OCI-LY3 (cell line): ENCODE measurements around the gene PEAK1.
"Not testable (repeated sequence)": the region's sequence is repeated elsewhere in the genome, so short reads cannot be mapped to it uniquely, and the experiment has no call there.

Experiments used
- H2AFZ ChIP-seq: fragments of 200-600, 300-600 bp; shearing (Covaris generic); 2 replicates; pipeline ENCODE4 v1.6.0; 2014; ENCODE audit warnings: antibody characterized with exemption, low read depth, low read length
- H3K27ac ChIP-seq: fragments of 200-600, 300-600 bp; sonication (generic); 2 replicates; pipeline ENCODE4 v1.5.1; 2014; ENCODE audit warnings: mild to moderate bottlenecking, low read length, moderate library complexity, mixed read lengths
- H3K27me3 ChIP-seq: fragments of 200-600, 300-600 bp; sonication (generic); 2 replicates; pipeline ENCODE4 v1.6.1; 2014; ENCODE audit warnings: low read depth, low read length, mixed read lengths
- H3K36me3 ChIP-seq: fragments of 200-600, 300-600 bp; sonication (generic); replicated peaks from 2 replicates; pipeline ENCODE3; 2014; ENCODE audit warnings: low read depth, low read length, mixed read lengths
- H3K4me1 ChIP-seq: fragments of 300-600, 200-600 bp; sonication (generic); 2 replicates; pipeline ENCODE4 v1.6.1; 2014; ENCODE audit warnings: low read length, mixed read lengths
- H3K4me2 ChIP-seq: fragments of 200-600, 300-600 bp; sonication (generic); 2 replicates; pipeline ENCODE4 v1.6.1; 2014; ENCODE audit warnings: low read length, mixed read lengths
- H3K4me3 ChIP-seq: fragments of 300-600, 200-600 bp; sonication (generic); 2 replicates; pipeline ENCODE4 v1.5.1; 2014; ENCODE audit warnings: antibody characterized with exemption, mild to moderate bottlenecking, low read length, moderate library complexity
- H3K79me2 ChIP-seq: fragments of 300-600, 200-600 bp; shearing (Covaris generic); 2 replicates; pipeline ENCODE4 v1.6.1; 2014; ENCODE audit warnings: mild to moderate bottlenecking, low read length, mixed read lengths
- H3K9ac ChIP-seq: fragments of 300-600, 200-600 bp; shearing (Covaris generic); 2 replicates; pipeline ENCODE4 v1.6.0; 2014; ENCODE audit warnings: mild to moderate bottlenecking, low read length, moderate library complexity
- H3K9me3 ChIP-seq: fragments of 200-600, 300-600 bp; shearing (Covaris generic); 2 replicates; pipeline ENCODE4 v1.6.1; 2014; ENCODE audit warnings: low read length, mixed read lengths; ENCODE audit not compliant: insufficient read depth
- H4K20me1 ChIP-seq: fragments of 200-600, 300-600 bp; sonication (generic); 2 replicates; pipeline ENCODE4 v1.6.1; 2016; ENCODE audit warnings: low read length, mixed read lengths; ENCODE audit not compliant: insufficient read depth
- EZH2phosphoT487 ChIP-seq: fragments of 200-600 bp; shearing (Covaris generic); IDR thresholded peaks from 2 replicates; pipeline ENCODE4 v1.6.1; 2018; ENCODE audit warnings: antibody characterized with exemption, mixed run types, low read depth
- TF ChIP-seq, protein P1 (sequence below): fragments of 200-600, 300-600 bp; sonication (generic); IDR thresholded peaks from 2 replicates; pipeline ENCODE4 v1.5.1; 2014; ENCODE audit warnings: antibody characterized with exemption, low read length, low read depth

The PEAK1 gene

DNA sequence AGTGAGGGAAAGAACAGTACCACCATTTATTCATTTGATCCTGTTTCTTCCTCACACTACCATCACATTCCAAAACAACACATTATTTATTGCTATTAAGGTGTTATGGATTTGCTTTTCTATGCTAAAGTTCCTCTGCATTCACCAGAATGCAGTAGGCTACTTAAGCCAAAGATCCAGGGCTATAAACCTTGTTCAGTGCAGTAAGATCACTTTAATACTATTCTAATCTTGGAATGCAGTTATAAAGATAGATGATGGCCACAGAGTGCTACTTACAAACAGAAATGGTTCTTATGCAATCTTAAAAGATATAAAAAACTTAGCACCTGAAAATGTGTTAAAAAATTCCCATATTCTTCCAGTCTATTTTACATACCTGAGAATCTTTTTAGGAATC lies 241.5 kb downstream of the PEAK1 start:
- H3K27me3 ChIP-seq = no peaks in the 10 kb centered on the region
- no peak overlapping the region for H3K9ac ChIP-seq
- no peaks in the 10 kb centered on the region for H3K9me3 ChIP-seq
- H3K27ac ChIP-seq = no peak overlapping the region
- H3K4me1 ChIP-seq = peaks cover 40% of the 10 kb centered on the region
- no peaks in the 10 kb centered on the region for H4K20me1 ChIP-seq
- peaks cover 5% of the 10 kb centered on the region for H3K36me3 ChIP-seq
- H3K79me2 ChIP-seq = peaks cover 6% of the 10 kb centered on the region
- TF ChIP-seq, protein P1, sequence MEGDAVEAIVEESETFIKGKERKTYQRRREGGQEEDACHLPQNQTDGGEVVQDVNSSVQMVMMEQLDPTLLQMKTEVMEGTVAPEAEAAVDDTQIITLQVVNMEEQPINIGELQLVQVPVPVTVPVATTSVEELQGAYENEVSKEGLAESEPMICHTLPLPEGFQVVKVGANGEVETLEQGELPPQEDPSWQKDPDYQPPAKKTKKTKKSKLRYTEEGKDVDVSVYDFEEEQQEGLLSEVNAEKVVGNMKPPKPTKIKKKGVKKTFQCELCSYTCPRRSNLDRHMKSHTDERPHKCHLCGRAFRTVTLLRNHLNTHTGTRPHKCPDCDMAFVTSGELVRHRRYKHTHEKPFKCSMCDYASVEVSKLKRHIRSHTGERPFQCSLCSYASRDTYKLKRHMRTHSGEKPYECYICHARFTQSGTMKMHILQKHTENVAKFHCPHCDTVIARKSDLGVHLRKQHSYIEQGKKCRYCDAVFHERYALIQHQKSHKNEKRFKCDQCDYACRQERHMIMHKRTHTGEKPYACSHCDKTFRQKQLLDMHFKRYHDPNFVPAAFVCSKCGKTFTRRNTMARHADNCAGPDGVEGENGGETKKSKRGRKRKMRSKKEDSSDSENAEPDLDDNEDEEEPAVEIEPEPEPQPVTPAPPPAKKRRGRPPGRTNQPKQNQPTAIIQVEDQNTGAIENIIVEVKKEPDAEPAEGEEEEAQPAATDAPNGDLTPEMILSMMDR = no peak
- TF ChIP-seq EZH2phosphoT487 = no peak
- H3K4me2 ChIP-seq = no peak overlapping the region
- no peak overlapping the region for H3K4me3 ChIP-seq
- H2AFZ ChIP-seq = no peak overlapping the region

DNA sequence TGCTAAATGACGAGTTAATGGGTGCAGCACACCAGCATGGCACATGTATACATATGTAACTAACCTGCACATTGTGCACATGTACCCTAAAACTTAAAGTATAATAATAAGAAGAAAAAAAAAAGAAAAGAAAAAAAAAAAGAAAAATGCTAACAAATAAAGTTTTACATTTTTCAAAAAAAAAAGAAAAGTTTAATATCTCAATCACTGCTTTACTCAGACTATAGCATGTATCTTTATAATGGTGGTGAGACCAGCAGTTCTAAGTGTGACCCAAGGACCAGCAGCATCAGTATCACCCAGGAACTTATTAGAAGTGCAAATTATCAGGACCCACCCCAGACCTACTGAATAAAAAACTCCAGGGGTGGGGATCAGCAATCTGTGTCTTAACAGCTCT lies 243.8 kb downstream of the PEAK1 start:
- not testable (repeated sequence) for H4K20me1 ChIP-seq, H3K36me3 ChIP-seq, H3K9me3 ChIP-seq, H3K27me3 ChIP-seq, H3K4me3 ChIP-seq, H3K27ac ChIP-seq, H2AFZ ChIP-seq, H3K79me2 ChIP-seq, H3K4me2 ChIP-seq, H3K9ac ChIP-seq
- peaks cover 17% of the 10 kb centered on the region for H3K4me1 ChIP-seq

DNA sequence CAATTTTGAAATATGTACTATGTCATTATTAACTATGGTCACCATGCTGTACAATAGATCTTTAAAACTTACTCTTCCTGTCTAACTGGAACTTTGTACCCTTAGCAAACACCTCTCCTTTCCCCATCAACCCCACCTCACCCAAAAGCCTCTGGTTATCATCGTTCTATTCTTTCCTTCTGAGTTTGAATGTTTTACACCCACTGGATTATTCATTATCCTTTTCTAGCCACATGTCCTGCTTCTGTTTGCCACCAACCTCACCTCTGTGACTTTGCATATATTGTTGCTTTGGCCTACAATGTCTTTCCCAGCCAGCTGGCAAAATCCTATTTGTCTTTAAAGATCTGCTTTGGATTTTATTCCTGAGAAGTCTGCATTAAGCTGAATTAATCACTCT lies 246.4 kb downstream of the PEAK1 start:
- Histone ChIP-seq H3K9me3 (no peaks in the 10 kb centered on the region), H3K27me3 (no peaks in the 10 kb centered on the region), H3K9ac (no peak overlapping the region), H2AFZ (no peak overlapping the region), H3K36me3 (no peaks in the 10 kb centered on the region), H3K4me1 (no peaks in the 10 kb centered on the region; the same call in 1 of the 2 replicates), H3K27ac (no peak overlapping the region), H3K4me3 (no peak overlapping the region), H4K20me1 (no peaks in the 10 kb centered on the region), H3K79me2 (no peaks in the 10 kb centered on the region), H3K4me2 (no peak overlapping the region)
- TF ChIP-seq EZH2phosphoT487 = no peak
- TF ChIP-seq, protein P1 = no peak

DNA sequence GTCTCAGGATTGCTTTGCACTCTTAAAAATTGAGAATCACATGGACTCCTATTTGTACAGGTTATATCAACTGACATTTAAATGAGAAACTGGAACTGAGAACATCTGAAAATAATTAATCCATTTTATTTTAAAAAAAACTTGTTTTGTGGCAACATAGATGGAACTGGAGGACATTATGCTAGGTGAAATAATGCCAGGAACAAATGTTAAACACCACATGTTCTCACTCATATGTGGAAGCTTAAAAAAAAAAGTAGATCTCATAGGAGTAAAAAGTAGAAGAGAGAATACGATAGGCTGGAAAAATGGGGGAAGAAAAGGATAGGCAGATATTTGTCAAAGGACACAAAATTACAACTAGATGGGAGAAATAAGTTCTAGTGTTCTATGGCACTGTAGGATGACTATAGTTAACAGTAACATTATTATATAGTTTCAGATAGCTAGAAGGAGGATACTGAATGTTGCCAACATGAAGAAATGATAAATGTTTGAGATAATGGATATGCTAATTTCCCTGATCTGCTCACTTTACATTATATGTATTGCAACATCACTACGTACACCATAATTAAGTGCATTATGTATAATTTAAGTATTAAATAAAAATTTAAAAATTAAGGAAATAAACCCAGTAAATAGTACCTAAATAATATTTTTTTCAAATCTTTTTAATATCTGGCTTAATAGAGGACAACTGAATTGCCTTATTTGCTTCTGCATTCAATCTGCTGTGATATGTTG lies 248.5 kb downstream of the PEAK1 start:
- Histone ChIP-seq H3K4me2 (no peak overlapping the region), H4K20me1 (no peaks in the 10 kb centered on the region), H3K79me2 (no peaks in the 10 kb centered on the region), H3K9me3 (no peaks in the 10 kb centered on the region), H3K27me3 (no peaks in the 10 kb centered on the region), H3K9ac (no peak overlapping the region), H3K4me1 (peaks cover 19% of the 10 kb centered on the region), H3K4me3 (no peak overlapping the region), H3K36me3 (no peaks in the 10 kb centered on the region), H2AFZ (no peak overlapping the region), H3K27ac (no peak overlapping the region)
- no peak for TF ChIP-seq EZH2phosphoT487
- TF ChIP-seq, protein P1 = no peak
